ENCODE results near the gene QSOX1.

Gene QSOX1

GRCh38 chr1:180235502-180236239, 81.0 kb downstream of the QSOX1 start:
- DNase-seq (ENCODE audit: low read depth) = no peak
- H3K4me3 ChIP-seq (replicated peaks; ENCODE audit: low read depth, low read length) = no peak overlapping the region

GRCh38 chr1:180236698-180237509, 82.2 kb downstream of the QSOX1 start:
- H3K4me3 ChIP-seq (replicated peaks; ENCODE audit: low read depth, low read length) = no peak overlapping the region
- no peak for DNase-seq (ENCODE audit: low read depth)
- no peak for TF ChIP-seq CTCF (IDR thresholded peaks at IDR 0.05; ENCODE audit: low read length, missing control alignments)

More at GRCh38 chr1:180235502-180236239, 81.0 kb downstream of the QSOX1 start:
- TF ChIP-seq CTCF (IDR thresholded peaks at IDR 0.05; ENCODE audit: low read length, missing control alignments) = no peak

- H3K4me3 ChIP-seq (replicated peaks; ENCODE audit: low read depth, low read length) = no peak overlapping the region
- no peak for DNase-seq (ENCODE audit: low read depth)
- TF ChIP-seq CTCF (IDR thresholded peaks at IDR 0.05; ENCODE audit: low read length, missing control alignments) = no peak
Observed at GRCh38 chr1:180237869-180238476, 83.3 kb downstream of the QSOX1 start.

GRCh38 chr1:180238675-180239074, 84.0 kb downstream of the QSOX1 start:
- no peak for TF ChIP-seq CTCF (IDR thresholded peaks at IDR 0.05; ENCODE audit: low read length, missing control alignments)
- H3K4me3 ChIP-seq (replicated peaks; ENCODE audit: low read depth, low read length) = no peak overlapping the region
- DNase-seq (ENCODE audit: low read depth) = no peak

- no peak overlapping the region for H3K4me3 ChIP-seq (replicated peaks; ENCODE audit: low read depth, low read length)
- TF ChIP-seq CTCF (IDR thresholded peaks at IDR 0.05; ENCODE audit: low read length, missing control alignments) = no peak
Observed at GRCh38 chr1:180239145-180240096, 84.8 kb downstream of the QSOX1 start.

More at GRCh38 chr1:180239145-180240096, 84.8 kb downstream of the QSOX1 start:
- DNase-seq (ENCODE audit: low read depth) = no peak

Data from fibroblast of pulmonary artery (primary cell).